Sigmoid colon (tissue), 4 donors: ENCODE data around the gene CIDEB.

ENCODE experiments used
- POLR2A ChIP-seq, 2 donors: fragments of 450-650 bp; IDR thresholded peaks; one replicate each; pipeline ENCODE4 v1.6.1; 2016; ENCODE audit warnings: antibody characterized with exemption in 2 of 2, mild to moderate bottlenecking in 2 of 2, moderate library complexity in 2 of 2
- POLR2AphosphoS5 ChIP-seq, 4 donors: sonication (generic); formaldehyde crosslinking; IDR thresholded peaks; one replicate each; pipeline ENCODE4 v1.6.1; 2017; ENCODE audit warnings: antibody characterized with exemption in 4 of 4

DNA sequence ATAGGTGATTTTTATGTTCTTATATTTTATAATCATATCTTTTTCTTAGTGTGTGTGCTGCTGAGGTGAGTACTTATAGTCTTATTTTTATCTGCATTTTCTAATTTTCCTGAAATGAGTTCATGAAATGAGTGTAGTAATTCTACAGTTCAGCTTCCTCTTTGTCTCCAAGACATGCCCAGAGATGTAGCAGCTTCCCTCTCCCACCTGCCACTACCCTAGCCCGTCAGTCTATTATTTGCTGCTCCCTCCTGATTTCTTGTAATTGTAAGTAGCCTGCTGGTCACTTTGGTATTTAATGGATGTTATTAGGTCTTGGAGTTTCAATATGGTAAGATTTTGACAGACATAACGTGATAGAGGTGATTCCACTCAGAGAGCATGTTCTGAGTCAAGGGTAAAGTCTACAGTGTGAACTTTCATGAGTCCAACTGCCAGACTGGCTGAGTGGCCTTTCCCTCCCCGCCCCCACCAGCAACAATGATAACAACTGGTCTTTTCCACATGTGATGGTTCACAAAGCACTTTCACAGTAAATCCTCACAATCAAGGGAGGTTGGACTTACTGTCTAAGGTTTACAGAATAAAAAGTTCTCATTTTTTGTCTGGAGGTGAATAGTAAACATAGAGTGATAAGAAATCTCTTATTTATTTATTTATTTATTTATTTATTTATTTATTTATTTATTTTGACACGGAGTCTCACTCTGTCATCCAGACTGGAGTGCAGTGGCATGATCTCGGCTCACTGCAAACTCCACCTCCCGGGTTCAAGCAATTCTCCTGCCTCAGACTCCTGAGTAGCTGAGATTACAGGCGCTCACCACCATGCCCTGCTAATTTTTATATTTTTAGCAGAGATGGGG lies 36.3 kb upstream of the CIDEB start:
- TF ChIP-seq POLR2A (IDR thresholded peaks at IDR 0.05) = no peak
- TF ChIP-seq POLR2AphosphoS5 (IDR thresholded peaks at IDR 0.05) = no peak
